ENCODE results near the gene CSNK2B.
A peak's percentile ranks its signal among the peaks of the same experiment; 100 is the strongest.

The CSNK2B gene

GRCh38 chr6:31692886-31693285, 27.0 kb downstream of the CSNK2B start:
- no peak for TF ChIP-seq CTCF (IDR thresholded peaks at IDR 0.05; ENCODE audit: control insufficient read depth, insufficient read depth, low read depth, low read length, missing control alignments)
- DNase-seq (ENCODE audit: low read depth): no peak
- H3K4me3 ChIP-seq (ENCODE audit: control insufficient read depth, low read depth, low read length): no peak overlapping the region

- TF ChIP-seq CTCF (IDR thresholded peaks at IDR 0.05; ENCODE audit: control insufficient read depth, insufficient read depth, low read depth, low read length, missing control alignments): no peak
- DNase-seq (ENCODE audit: low read depth): no peak
- no peak overlapping the region for H3K4me3 ChIP-seq (ENCODE audit: control insufficient read depth, low read depth, low read length)
These were observed 27.7 kb downstream of the CSNK2B start for GRCh38 chr6:31693535-31693934.

- H3K4me3 ChIP-seq (ENCODE audit: control insufficient read depth, low read depth, low read length): no peak overlapping the region
- no peak for TF ChIP-seq CTCF (IDR thresholded peaks at IDR 0.05; ENCODE audit: control insufficient read depth, insufficient read depth, low read depth, low read length, missing control alignments)
- DNase-seq (ENCODE audit: low read depth): no peak
These were observed 31.7 kb downstream of the CSNK2B start for GRCh38 chr6:31697555-31697954.

GRCh38 chr6:31700740-31701401, 35.0 kb downstream of the CSNK2B start:
- no peak for DNase-seq (ENCODE audit: low read depth)
- no peak overlapping the region for H3K4me3 ChIP-seq (ENCODE audit: control insufficient read depth, low read depth, low read length)
- TF ChIP-seq CTCF (IDR thresholded peaks at IDR 0.05; ENCODE audit: control insufficient read depth, insufficient read depth, low read depth, low read length, missing control alignments): no peak

- TF ChIP-seq CTCF (IDR thresholded peaks at IDR 0.05; ENCODE audit: control insufficient read depth, insufficient read depth, low read depth, low read length, missing control alignments): no peak
- DNase-seq (ENCODE audit: low read depth): no peak
These were observed 36.0 kb downstream of the CSNK2B start for GRCh38 chr6:31701666-31702404.

GRCh38 chr6:31702405-31702818, 36.5 kb downstream of the CSNK2B start:
- H3K4me3 ChIP-seq (ENCODE audit: control insufficient read depth, low read depth, low read length): peak overlapping the region; percentile 86
- TF ChIP-seq CTCF (IDR thresholded peaks at IDR 0.05; ENCODE audit: control insufficient read depth, insufficient read depth, low read depth, low read length, missing control alignments): no peak
- no peak for DNase-seq (ENCODE audit: low read depth)

More at GRCh38 chr6:31701666-31702404, 36.0 kb downstream of the CSNK2B start:
- peak overlapping the region; percentile 86 for H3K4me3 ChIP-seq (ENCODE audit: control insufficient read depth, low read depth, low read length)

Measured in AG09309 (cell line).